A673 (cell line): Measurements from ENCODE around the gene ITPR3.

Source experiments
- CTCF ChIP-seq: fragments of 300-800, 200-600 bp; sonication (generic); conservative IDR thresholded peaks from 2 replicates; pipeline ENCODE4 v1.5.1; 2017; ENCODE audit warnings: low read depth, mild to moderate bottlenecking, antibody characterized with exemption, low read length, moderate library complexity, mixed read lengths
- EZH2 ChIP-seq: fragments of 200-600 bp; sonication (generic); IDR thresholded peaks from 2 replicates; pipeline ENCODE4 v1.6.1; 2017; ENCODE audit warnings: borderline replicate concordance, low read depth, mild to moderate bottlenecking, mixed read lengths, antibody characterized with exemption, low read length; ENCODE audit not compliant: poor library complexity, severe bottlenecking

- TF ChIP-seq CTCF (no peak), EZH2 (no peak)
Measured at GRCh38 chr6:33688006-33688405, 66.9 kb downstream of the ITPR3 start.
